HG02852 (cell line): ENCODE measurements around the gene FAAH.

ENCODE experiments used
- ATAC-seq: cut with Tn5 transposase; IDR thresholded peaks from one replicate; pipeline ENCODE4 v1.9.1; 2021; ENCODE audit warnings: mild to moderate bottlenecking, moderate library complexity; ENCODE audit not compliant: unreplicated experiment

Gene FAAH

DNA sequence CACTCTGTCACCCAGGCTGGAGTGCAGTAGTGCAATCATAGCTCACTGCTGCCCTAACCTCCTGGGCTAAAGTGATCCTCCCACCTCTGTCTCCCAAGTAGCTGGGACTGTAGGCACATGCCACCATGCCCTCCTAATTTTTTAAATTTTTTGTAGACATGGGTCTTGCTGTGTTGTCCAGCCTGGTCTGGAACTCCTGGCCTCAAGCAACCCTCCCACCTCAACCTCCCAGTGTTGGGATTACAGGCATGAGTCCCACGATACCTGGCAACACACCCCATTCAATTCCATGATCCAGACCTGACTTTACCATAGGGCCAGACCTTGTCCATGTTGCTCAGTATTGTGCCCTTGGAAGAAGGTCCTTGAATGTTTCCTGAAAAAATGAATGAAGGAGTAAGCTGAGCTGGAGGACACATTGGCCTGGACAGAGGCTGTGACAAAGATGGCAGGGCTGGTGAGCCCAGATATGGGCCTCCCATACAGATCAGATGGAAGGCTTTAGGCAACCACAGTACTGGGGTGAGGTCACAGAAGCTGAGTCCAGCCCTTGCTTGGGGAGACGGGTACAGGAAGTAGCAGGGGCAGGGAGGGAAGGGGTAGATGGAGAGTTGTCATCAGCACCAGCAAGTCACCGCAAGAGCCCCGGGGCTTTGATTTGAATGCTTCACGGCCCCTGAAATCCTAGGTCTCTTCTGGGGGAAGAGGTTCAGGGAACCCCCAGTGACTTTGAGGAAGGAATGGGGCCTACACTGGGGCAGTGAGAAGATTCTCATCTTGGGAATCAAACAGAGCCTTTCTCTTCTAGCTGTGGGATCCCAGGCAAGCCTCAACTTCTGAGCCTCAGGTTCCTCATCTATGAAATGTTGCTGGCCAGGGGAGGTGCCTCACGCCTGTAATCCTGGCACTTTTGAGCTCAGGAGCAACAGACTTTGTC lies 55.4 kb downstream of the FAAH start:
- ATAC-seq, result no peak

DNA sequence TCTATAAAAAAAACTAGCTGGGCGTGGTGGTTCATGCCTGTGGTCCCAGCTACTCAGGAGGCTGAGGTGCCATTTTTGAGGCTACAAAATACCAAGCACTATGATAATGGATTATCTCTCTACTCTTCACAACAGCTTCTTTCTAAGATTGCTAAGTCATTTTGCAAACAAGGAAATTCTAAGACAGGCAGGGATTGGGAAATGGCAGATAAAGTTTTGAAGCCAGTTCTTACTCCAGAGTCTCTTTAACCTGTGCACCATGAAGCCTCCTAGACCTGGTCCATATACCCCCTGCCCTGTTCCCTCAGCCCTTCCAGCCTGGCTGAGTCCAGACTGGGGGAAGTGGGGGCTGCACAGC lies 56.0 kb downstream of the FAAH start:
- ATAC-seq, result no peak

DNA sequence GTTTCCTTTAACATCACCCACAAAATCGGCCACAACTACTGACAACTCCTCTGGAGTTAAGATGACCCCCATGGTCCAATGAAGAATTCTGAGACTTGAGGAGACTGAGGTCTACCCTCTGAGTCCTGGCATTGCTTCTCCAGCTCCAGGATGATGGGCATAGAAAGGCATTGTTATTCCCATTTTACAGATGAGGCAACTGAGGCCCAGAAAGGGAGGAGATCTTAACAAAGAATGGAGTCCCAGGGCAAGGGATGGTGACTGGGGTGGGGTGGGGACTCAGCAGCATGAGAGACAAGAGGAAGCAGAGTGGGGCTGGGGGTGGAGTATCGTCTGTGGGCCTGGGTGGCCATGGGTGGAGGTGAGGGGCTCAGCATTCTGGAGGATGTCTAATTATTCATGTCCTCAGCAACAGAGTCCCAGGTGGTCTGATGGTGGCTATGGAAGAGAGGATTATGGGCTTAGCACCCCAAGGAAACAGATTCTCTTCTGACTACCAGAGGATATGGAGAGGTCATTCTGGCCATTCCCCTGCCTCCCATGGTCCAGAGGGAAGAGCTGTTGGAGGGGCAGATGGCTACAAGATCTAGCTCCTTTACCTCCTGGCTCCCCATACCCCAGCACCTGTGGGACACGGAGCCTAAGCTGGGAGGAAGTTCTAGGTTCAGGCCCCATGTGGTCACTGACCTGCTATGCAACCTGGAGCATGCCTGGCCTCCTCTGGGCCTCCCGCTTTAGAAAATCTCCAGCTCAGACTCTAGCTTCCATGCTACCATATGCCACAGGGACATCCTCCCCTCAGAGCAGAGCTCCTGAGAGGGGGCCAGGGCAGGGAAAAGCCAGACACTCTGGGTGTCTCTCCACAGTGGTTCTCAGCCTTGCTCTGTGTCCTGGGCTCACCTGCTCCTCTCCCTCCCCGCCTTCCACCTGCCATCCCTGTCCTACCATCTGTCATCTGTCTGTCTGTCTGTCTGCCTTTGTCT lies 58.1 kb downstream of the FAAH start:
- no peak for ATAC-seq

DNA sequence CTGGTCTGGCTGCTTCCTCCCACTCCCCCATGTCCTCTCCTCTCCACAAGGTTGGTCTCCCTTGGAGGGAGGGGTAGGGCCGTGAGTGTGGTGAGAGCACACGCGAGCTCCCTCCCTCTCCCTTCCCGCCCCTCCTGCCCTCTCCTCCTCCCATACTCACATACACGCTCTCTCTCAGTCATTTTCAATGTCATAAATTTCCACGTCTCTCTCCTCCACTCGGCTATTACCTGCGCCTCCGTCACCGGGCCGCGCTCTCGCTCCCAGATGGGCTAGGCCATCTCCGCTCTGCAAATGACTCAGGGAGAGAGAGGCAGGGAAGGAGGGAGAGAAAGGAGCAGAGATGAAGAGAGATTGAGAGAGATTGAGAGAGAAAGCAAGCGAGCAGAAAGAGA lies 58.8 kb downstream of the FAAH start:
- no peak for ATAC-seq

DNA sequence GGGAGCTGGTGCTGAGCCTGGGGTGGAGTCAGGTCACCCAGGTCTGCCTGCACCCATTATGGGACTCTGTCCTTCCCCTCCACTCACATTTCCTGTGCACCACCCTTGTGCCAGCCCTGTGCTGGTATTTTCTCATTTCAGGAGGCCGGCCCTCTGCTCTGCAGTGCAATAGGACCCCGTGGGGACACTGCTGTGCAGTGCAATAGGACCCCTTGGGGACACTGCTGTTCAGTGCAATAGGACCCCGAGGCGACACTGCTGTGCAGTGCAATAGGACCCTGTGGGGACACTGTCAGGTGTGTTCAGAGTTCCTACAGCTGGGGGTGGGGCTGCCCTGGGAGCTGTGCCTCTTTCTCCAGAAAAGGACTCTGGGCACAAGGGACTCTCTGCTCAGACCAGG lies 59.3 kb downstream of the FAAH start:
- no peak for ATAC-seq

DNA sequence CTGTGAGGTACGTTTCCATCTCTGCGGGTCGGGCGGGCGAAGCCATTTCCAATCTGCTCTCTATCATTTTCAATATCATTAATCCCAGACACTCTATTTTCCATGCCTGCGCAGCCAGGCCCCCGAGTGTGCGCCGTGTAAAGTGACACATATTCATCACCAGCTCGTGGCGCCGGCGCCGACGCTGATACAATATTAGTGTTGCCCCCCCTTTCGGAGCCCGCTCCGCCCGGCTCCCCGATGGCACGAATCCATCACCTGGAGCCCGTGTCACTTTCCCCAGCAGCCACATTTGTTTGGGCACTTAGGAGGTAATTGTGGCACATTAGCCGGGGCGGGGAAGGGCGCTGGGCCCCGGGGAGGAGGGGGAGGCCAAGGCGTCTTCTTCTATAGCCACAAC lies 61.8 kb downstream of the FAAH start:
- no peak for ATAC-seq

DNA sequence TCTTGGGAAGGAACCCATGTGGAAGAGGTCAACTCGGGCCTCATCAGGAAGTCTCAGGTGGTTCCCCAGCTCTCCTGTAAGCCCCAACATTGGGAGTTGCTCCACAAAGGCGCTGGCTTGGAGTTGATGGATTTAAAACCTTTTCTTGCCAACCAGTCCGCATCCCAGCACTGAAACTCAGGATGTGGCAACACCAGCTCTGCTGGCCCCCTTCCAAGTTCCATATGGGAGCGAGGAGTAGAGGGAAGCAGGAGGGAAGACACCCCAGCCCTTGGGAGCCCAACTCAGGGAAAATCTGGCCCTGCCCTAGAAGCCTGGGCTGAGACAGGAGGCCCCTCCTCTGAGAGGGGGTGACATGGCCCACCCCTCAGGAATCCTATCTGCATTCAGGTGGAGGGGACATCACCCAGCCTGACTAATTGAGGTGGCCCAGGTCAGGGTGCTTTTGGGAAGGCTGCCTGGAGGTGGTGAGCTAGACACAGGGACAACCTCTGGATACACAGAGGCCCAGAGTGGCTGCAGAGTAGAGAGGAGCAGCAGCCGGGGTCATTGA lies 62.4 kb downstream of the FAAH start:
- ATAC-seq, result no peak

DNA sequence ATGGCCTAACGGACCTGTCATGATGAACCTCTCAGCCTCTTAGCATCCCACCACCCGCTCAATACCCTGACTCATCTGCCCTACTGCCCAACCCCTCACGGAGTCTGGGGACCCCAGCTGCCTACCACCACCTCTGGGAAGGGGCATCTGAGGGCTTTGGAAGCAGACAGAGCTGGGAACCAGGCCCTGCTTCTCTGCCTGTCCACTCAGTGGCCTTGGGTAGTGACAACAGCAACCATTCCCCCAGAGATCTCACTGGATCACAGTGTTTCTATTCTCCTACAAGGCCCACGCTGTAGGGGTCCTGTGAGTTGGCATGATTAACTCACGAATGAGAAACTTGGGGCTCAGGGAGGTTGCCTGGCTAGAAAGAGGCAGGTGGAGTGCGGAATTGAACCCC lies 63.1 kb downstream of the FAAH start:
- no peak for ATAC-seq

DNA sequence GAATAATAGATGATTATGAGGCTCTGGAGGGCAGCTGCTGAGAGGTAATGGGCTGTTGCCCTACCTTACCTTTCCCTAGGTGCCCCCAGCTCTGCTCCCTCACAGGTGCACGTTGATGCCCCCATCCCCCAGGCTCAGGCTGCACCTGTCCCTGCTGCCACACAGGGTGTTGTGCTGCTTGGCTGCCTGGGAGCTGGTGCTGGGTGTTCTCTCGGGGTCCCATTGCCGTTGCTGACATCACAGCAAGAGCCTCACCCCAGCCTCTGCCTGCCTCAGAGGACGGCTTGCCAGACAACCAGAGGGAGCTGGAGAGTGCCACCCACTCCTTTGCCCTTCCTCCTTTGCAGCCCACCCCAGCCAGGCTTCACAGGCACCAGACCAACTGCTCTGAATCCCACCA lies 64.1 kb downstream of the FAAH start:
- no peak for ATAC-seq

DNA sequence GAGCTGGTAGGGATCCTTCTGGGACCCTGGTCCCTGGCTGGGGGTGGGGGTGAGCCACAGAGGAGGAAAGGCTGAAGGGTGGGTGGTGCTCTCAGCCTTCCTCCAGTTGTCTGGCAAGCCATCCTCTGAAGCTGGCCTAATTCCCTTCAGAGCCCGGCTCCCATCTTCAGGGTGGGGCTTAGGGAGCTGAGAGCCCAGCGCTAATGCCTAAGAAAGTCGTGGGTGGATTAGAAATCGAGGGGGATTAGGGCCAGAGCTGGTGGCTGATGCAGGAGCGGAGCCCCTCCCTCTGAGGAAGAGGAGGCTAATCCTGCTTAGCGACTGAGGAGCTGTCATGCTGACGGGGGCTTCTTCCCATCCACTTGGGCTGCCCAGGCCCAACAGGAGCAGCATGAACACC lies 64.7 kb downstream of the FAAH start:
- no peak for ATAC-seq

DNA sequence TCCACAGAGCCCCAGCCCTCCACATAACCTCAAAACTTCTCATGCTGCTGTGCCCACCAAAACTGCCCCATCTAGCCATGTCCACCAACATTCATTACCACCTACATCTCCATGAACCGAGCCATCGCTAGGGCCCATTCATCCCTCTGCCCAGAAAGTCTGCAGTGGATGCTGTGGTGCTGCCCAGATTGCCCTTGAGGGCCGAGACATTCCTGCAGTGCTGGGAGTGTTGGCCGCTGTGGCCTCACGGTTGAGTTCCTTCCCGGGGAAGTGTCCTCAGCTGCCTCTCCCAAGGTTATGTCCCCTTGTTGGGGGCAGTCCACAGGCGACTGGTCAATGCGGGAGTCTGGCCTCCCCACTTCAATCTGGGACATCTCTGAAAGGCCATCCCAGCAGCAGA lies 65.2 kb downstream of the FAAH start:
- ATAC-seq, result no peak

DNA sequence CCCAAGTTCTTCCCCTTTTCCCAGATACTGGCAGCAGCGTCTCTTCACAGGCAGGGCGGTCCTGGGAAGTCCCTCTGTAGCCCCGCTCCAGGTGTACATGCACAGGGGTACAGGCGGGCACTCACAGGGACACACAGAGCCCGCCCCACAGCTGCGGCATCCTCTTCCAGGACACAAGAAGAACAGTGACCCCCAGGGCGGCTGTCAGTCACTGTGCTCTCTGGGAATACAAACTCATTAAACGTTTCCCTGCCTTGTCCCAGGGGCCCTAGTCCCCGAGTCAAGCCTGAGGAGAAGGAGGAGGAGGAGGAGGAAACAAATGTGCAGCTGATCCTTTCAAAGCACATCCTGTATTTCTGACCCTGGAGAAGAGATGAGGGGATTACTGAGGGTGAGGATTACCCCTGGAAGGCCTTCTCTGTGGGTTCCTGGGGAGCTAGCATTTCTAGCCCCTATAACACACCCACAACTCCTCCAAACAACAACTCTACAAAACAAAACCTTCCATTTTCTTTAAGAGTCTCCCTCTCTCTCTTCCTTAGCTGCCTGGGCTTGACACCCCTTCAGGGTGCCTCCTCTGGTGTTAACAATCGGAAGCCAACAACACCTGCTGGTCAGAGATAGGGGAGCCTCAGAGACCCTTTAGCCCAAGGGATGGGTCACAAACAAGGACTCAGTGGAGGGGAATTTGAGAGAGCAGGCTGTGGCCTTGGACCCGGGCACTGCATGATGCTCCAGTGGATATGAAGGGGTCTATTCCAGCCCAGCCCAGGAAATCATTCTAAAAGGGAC lies 67.1 kb downstream of the FAAH start:
- no peak for ATAC-seq

DNA sequence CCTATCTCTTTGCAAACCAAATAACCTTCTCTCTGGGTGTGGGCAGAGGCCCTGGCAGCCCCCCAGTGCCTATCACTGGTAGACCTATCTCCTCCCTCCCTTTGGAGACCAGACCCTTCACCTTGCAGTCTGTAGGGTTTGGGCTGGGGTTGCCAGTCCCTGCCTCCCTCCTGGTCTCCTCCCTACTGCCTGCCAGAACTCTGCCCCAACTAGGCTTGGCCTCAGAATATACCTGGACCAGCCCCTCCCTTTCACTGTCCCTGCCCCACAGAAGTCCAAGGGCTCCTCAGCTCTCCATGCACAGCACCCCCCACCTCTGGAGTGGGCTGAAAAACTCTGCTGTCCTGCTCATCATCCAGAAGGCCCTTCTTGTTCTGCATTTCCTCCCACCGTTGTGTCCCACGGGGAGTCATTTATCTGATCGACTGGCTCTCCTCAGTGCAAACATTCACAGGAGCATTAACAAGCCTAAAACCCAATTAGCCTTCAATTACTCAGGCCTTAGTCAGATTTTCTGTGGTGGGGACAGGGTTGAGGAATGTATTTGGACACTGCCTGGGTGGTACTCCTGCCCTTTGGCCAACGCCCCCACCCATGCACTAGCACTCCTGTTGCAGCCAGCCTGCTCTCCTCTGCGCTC lies 67.8 kb downstream of the FAAH start:
- no peak for ATAC-seq
